ENCODE measurements around the gene SVEP1. TPM values are rescaled to one million over a fixed set of nuclear protein-coding genes. Genes with fewer than 3 reads are reported as not detected.
"Not testable (repeated sequence)": the region's sequence is repeated elsewhere in the genome, so short reads cannot be mapped to it uniquely, and the experiment has no call there.

SVEP1 gene
- total RNA-seq, 1 donor from 2014 or later, result 0.06 TPM

- DNase-seq (ENCODE audit: extremely low read depth, low read depth, low spot score), result no peak
Measured at GRCh38 chr9:110389148-110389750, 190.3 kb downstream of the SVEP1 start.

GRCh38 chr9:110383491-110383890, 196.1 kb downstream of the SVEP1 start:
- no peak for DNase-seq (ENCODE audit: extremely low read depth, low read depth, low spot score)

- DNase-seq (ENCODE audit: extremely low read depth, low read depth, low spot score), result no peak
Measured at GRCh38 chr9:110382731-110383130, 196.8 kb downstream of the SVEP1 start.

GRCh38 chr9:110371411-110372007, 208.0 kb downstream of the SVEP1 start:
- no peak for DNase-seq (ENCODE audit: extremely low read depth, low read depth, low spot score)

- DNase-seq (ENCODE audit: extremely low read depth, low read depth, low spot score), result no peak
Measured at GRCh38 chr9:110370315-110370714, 209.2 kb downstream of the SVEP1 start.

GRCh38 chr9:110364451-110364850, 215.1 kb downstream of the SVEP1 start:
- DNase-seq (ENCODE audit: extremely low read depth, low read depth, low spot score), result no peak

- DNase-seq (ENCODE audit: extremely low read depth, low read depth, low spot score), result not testable (repeated sequence)
Measured at GRCh38 chr9:110358992-110359391, 220.5 kb downstream of the SVEP1 start.

GRCh38 chr9:110357505-110357904, 222.0 kb downstream of the SVEP1 start:
- DNase-seq (ENCODE audit: extremely low read depth, low read depth, low spot score), result no peak

GRCh38 chr9:110356639-110357395, 222.7 kb downstream of the SVEP1 start:
- DNase-seq (ENCODE audit: extremely low read depth, low read depth, low spot score), result no peak

GRCh38 chr9:110355911-110356310, 223.6 kb downstream of the SVEP1 start:
- no peak for DNase-seq (ENCODE audit: extremely low read depth, low read depth, low spot score)

- no peak for DNase-seq (ENCODE audit: extremely low read depth, low read depth, low spot score)
Measured at GRCh38 chr9:110351009-110351467, 228.5 kb downstream of the SVEP1 start.

GRCh38 chr9:110346325-110346724, 233.2 kb downstream of the SVEP1 start:
- DNase-seq (ENCODE audit: extremely low read depth, low read depth, low spot score), result no peak

- DNase-seq (ENCODE audit: extremely low read depth, low read depth, low spot score), result no peak
Measured at GRCh38 chr9:110344821-110345220, 234.7 kb downstream of the SVEP1 start.

- no peak for DNase-seq (ENCODE audit: extremely low read depth, low read depth, low spot score)
Measured at GRCh38 chr9:110343551-110343950, 236.0 kb downstream of the SVEP1 start.

GRCh38 chr9:110340306-110340705, 239.2 kb downstream of the SVEP1 start:
- DNase-seq (ENCODE audit: extremely low read depth, low read depth, low spot score), result no peak

- DNase-seq (ENCODE audit: extremely low read depth, low read depth, low spot score), result no peak
Measured at GRCh38 chr9:110338143-110338542, 241.4 kb downstream of the SVEP1 start.

GRCh38 chr9:110337727-110338126, 241.8 kb downstream of the SVEP1 start, which contains the start of gene TXNDC8:
Gene TXNDC8 (minus strand): TSS chr9:110337863.
- no peak for DNase-seq (ENCODE audit: extremely low read depth, low read depth, low spot score)

- no peak for DNase-seq (ENCODE audit: extremely low read depth, low read depth, low spot score)
Measured at GRCh38 chr9:110336363-110336762, 243.2 kb downstream of the SVEP1 start.

- no peak for DNase-seq (ENCODE audit: extremely low read depth, low read depth, low spot score)
Measured at GRCh38 chr9:110334871-110335270, 244.7 kb downstream of the SVEP1 start.

GRCh38 chr9:110334183-110334582, 245.4 kb downstream of the SVEP1 start:
- DNase-seq (ENCODE audit: extremely low read depth, low read depth, low spot score), result no peak

- no peak for DNase-seq (ENCODE audit: extremely low read depth, low read depth, low spot score)
Measured at GRCh38 chr9:110332766-110333165, 246.8 kb downstream of the SVEP1 start.
